ENCODE data around the gene NCAN. TPM values are rescaled to one million over a fixed set of nuclear protein-coding genes. Genes with fewer than 3 reads are reported as not detected.

The NCAN gene
- polyA plus RNA-seq (2013, experiment 1 of 2) = 0.01 TPM
- polyA plus RNA-seq (2013, experiment 2 of 2) = 0.01 TPM

- no peak within 1 kb of the TSS for H2BK15ac ChIP-seq (ENCODE audit: low read depth, poor library complexity, severe bottlenecking)
- H3K4ac ChIP-seq (ENCODE audit: low read depth in 1 of 2, low read length in 2 of 2) = no peak within 1 kb of the TSS
- no peak within 1 kb of the TSS for H4K91ac ChIP-seq (ENCODE audit: low read length)
- no peak within 1 kb of the TSS for H4K8ac ChIP-seq (ENCODE audit: low read length)
- H3K4me1 ChIP-seq (ENCODE audit: control insufficient read depth, insufficient read depth, low read depth, low read length) = peaks cover 2% of the 10 kb centered on the region
- no peaks in the 10 kb centered on the region for H3K9me3 ChIP-seq (ENCODE audit: control insufficient read depth, low read length)
- no peak for DNase-seq
- H3K4me2 ChIP-seq (ENCODE audit: low read length, poor library complexity, severe bottlenecking) = no peak within 1 kb of the TSS
- no peak within 1 kb of the TSS for H3K4me3 ChIP-seq (ENCODE audit: insufficient read depth in 1 of 2, low read depth in 1 of 2, low read length in 2 of 2)
- no peak within 1 kb of the TSS for H3K9ac ChIP-seq (ENCODE audit: low read length)
- H3K23ac ChIP-seq (ENCODE audit: low read length in 2 of 2) = no peak within 1 kb of the TSS
- H2BK12ac ChIP-seq (ENCODE audit: low read length in 2 of 2) = no peak within 1 kb of the TSS
- no peaks in the 10 kb centered on the region for H3K36me3 ChIP-seq (ENCODE audit: control insufficient read depth in 1 of 2, insufficient read depth in 2 of 2, low read depth in 1 of 2, low read length in 2 of 2)
- no peak within 1 kb of the TSS for H2BK5ac ChIP-seq (ENCODE audit: low read depth, low read length, poor library complexity, severe bottlenecking)
- no peak within 1 kb of the TSS for H3K27ac ChIP-seq (ENCODE audit: low read length, poor library complexity, severe bottlenecking)
- H3K18ac ChIP-seq (ENCODE audit: low read depth in 1 of 2, low read length in 2 of 2) = no peak within 1 kb of the TSS
- no peaks in the 10 kb centered on the region for H3K79me1 ChIP-seq (replicated peaks; ENCODE audit: low read length, poor library complexity, severe bottlenecking)
- H3K27me3 ChIP-seq (ENCODE audit: control insufficient read depth in 1 of 2, insufficient read depth in 1 of 2, low read length in 2 of 2) = peaks cover 45 to 65% of the 10 kb centered on the region in 2 experiments
- H2BK120ac ChIP-seq (ENCODE audit: low read depth, low read length) = no peak within 1 kb of the TSS
- H2AK5ac ChIP-seq (ENCODE audit: low read length, severe bottlenecking) = no peak within 1 kb of the TSS
- no peak within 1 kb of the TSS for H2AFZ ChIP-seq (ENCODE audit: low read depth, low read length)
- 9% methylated on average over 52 of the region's 54 CpGs for WGBS
- H3K14ac ChIP-seq (ENCODE audit: low read length in 2 of 2) = no peak within 1 kb of the TSS
Measured at GRCh38 chr19:19211499-19212420, at the start of gene NCAN. Gene NCAN (plus strand): TSS chr19:19211958. CDS start chr19:19216954, 4,996 bp downstream.

GRCh38 chr19:19162495-19162894 lies 49.3 kb upstream of the NCAN start:
- H3K36me3 ChIP-seq (ENCODE audit: control insufficient read depth in 1 of 2, insufficient read depth in 2 of 2, low read depth in 1 of 2, low read length in 2 of 2) = no peaks in the 10 kb centered on the region
- 85% methylated on average over 7 of the region's 7 CpGs for WGBS
- no peak overlapping the region for H3K23ac ChIP-seq (ENCODE audit: low read length in 2 of 2)
- peak overlapping the region; percentile 9 for H4K8ac ChIP-seq (ENCODE audit: low read length)
- no peaks in the 10 kb centered on the region for H3K79me1 ChIP-seq (replicated peaks; ENCODE audit: low read length, poor library complexity, severe bottlenecking)
- no peaks in the 10 kb centered on the region for H3K9me3 ChIP-seq (ENCODE audit: control insufficient read depth, low read length)
- no peak overlapping the region for H3K9ac ChIP-seq (ENCODE audit: low read length)
- no peak overlapping the region for H2AFZ ChIP-seq (ENCODE audit: low read depth, low read length)
- H3K27me3 ChIP-seq (ENCODE audit: control insufficient read depth in 1 of 2, insufficient read depth in 1 of 2, low read length in 2 of 2) = no peaks in the 10 kb centered on the region
- no peak overlapping the region for H4K91ac ChIP-seq (ENCODE audit: low read length)
- no peak overlapping the region for H2BK12ac ChIP-seq (ENCODE audit: low read length in 2 of 2)
- no peak overlapping the region for H2BK120ac ChIP-seq (ENCODE audit: low read depth, low read length)
- H3K4me3 ChIP-seq (ENCODE audit: insufficient read depth in 1 of 2, low read depth in 1 of 2, low read length in 2 of 2) = no peak overlapping the region
- H3K18ac ChIP-seq (ENCODE audit: low read depth in 1 of 2, low read length in 2 of 2) = no peak overlapping the region
- no peaks in the 10 kb centered on the region for H3K4me1 ChIP-seq (ENCODE audit: control insufficient read depth, insufficient read depth, low read depth, low read length)
- H2BK15ac ChIP-seq (ENCODE audit: low read depth, poor library complexity, severe bottlenecking) = no peak overlapping the region
- no peak overlapping the region for H3K4ac ChIP-seq (ENCODE audit: low read depth in 1 of 2, low read length in 2 of 2)
- H3K27ac ChIP-seq (ENCODE audit: low read length, poor library complexity, severe bottlenecking) = no peak overlapping the region
- no peak for DNase-seq
- no peak overlapping the region for H2BK5ac ChIP-seq (ENCODE audit: low read depth, low read length, poor library complexity, severe bottlenecking)
- H3K4me2 ChIP-seq (ENCODE audit: low read length, poor library complexity, severe bottlenecking) = no peak overlapping the region
- H2AK5ac ChIP-seq (ENCODE audit: low read length, severe bottlenecking) = no peak overlapping the region
- H3K14ac ChIP-seq (ENCODE audit: low read length in 2 of 2) = no peak overlapping the region

- Histone ChIP-seq H2BK5ac (ENCODE audit: low read depth, low read length, poor library complexity, severe bottlenecking) (no peak overlapping the region), H3K36me3 (ENCODE audit: control insufficient read depth in 1 of 2, insufficient read depth in 2 of 2, low read depth in 1 of 2, low read length in 2 of 2) (no peaks in the 10 kb centered on the region), H3K18ac (ENCODE audit: low read depth in 1 of 2, low read length in 2 of 2) (no peak overlapping the region), H2BK12ac (ENCODE audit: low read length in 2 of 2) (no peak overlapping the region), H4K8ac (ENCODE audit: low read length) (no peak overlapping the region), H3K79me1 (replicated peaks; ENCODE audit: low read length, poor library complexity, severe bottlenecking) (no peaks in the 10 kb centered on the region), H3K9me3 (ENCODE audit: control insufficient read depth, low read length) (no peaks in the 10 kb centered on the region), H3K4ac (ENCODE audit: low read depth in 1 of 2, low read length in 2 of 2) (no peak overlapping the region), H3K14ac (ENCODE audit: low read length in 2 of 2) (no peak overlapping the region), H3K23ac (ENCODE audit: low read length in 2 of 2) (no peak overlapping the region), H2AK5ac (ENCODE audit: low read length, severe bottlenecking) (no peak overlapping the region), H4K91ac (ENCODE audit: low read length) (no peak overlapping the region), H3K4me3 (ENCODE audit: insufficient read depth in 1 of 2, low read depth in 1 of 2, low read length in 2 of 2) (no peak overlapping the region), H3K9ac (ENCODE audit: low read length) (no peak overlapping the region), H2BK120ac (ENCODE audit: low read depth, low read length) (no peak overlapping the region), H3K27me3 (ENCODE audit: control insufficient read depth in 1 of 2, insufficient read depth in 1 of 2, low read length in 2 of 2) (peaks cover 6 to 8% of the 10 kb centered on the region in 2 experiments), H2BK15ac (ENCODE audit: low read depth, poor library complexity, severe bottlenecking) (no peak overlapping the region), H3K27ac (ENCODE audit: low read length, poor library complexity, severe bottlenecking) (no peak overlapping the region), H3K4me1 (ENCODE audit: control insufficient read depth, insufficient read depth, low read depth, low read length) (peaks cover 7% of the 10 kb centered on the region), H2AFZ (ENCODE audit: low read depth, low read length) (no peak overlapping the region), H3K4me2 (ENCODE audit: low read length, poor library complexity, severe bottlenecking) (no peak overlapping the region)
- DNase-seq = no peak
- WGBS = 100% methylated on average over 1 of the region's 1 CpG
Measured at GRCh38 chr19:19165396-19165795, 46.4 kb upstream of the NCAN start.

- no peak overlapping the region for H3K23ac ChIP-seq (ENCODE audit: low read length in 2 of 2)
- H3K9me3 ChIP-seq (ENCODE audit: control insufficient read depth, low read length) = no peaks in the 10 kb centered on the region
- H3K36me3 ChIP-seq (ENCODE audit: control insufficient read depth in 1 of 2, insufficient read depth in 2 of 2, low read depth in 1 of 2, low read length in 2 of 2) = no peaks in the 10 kb centered on the region
- no peak overlapping the region for H3K14ac ChIP-seq (ENCODE audit: low read length in 2 of 2)
- H3K27me3 ChIP-seq (ENCODE audit: control insufficient read depth in 1 of 2, insufficient read depth in 1 of 2, low read length in 2 of 2) = peaks cover 11 to 15% of the 10 kb centered on the region in 2 experiments
- no peak overlapping the region for H3K27ac ChIP-seq (ENCODE audit: low read length, poor library complexity, severe bottlenecking)
- H3K4me3 ChIP-seq (ENCODE audit: insufficient read depth in 1 of 2, low read depth in 1 of 2, low read length in 2 of 2) = no peak overlapping the region
- H3K4me2 ChIP-seq (ENCODE audit: low read length, poor library complexity, severe bottlenecking) = no peak overlapping the region
- no peak overlapping the region for H4K91ac ChIP-seq (ENCODE audit: low read length)
- no peak overlapping the region for H2BK5ac ChIP-seq (ENCODE audit: low read depth, low read length, poor library complexity, severe bottlenecking)
- H3K4ac ChIP-seq (ENCODE audit: low read depth in 1 of 2, low read length in 2 of 2) = no peak overlapping the region
- no peak overlapping the region for H2AFZ ChIP-seq (ENCODE audit: low read depth, low read length)
- no peak overlapping the region for H2BK15ac ChIP-seq (ENCODE audit: low read depth, poor library complexity, severe bottlenecking)
- H4K8ac ChIP-seq (ENCODE audit: low read length) = no peak overlapping the region
- H3K4me1 ChIP-seq (ENCODE audit: control insufficient read depth, insufficient read depth, low read depth, low read length) = peaks cover 16% of the 10 kb centered on the region
- H3K18ac ChIP-seq (ENCODE audit: low read depth in 1 of 2, low read length in 2 of 2) = no peak overlapping the region
- 80% methylated on average over 3 of the region's 3 CpGs for WGBS
- H2BK12ac ChIP-seq (ENCODE audit: low read length in 2 of 2) = no peak overlapping the region
- no peak overlapping the region for H2BK120ac ChIP-seq (ENCODE audit: low read depth, low read length)
- H2AK5ac ChIP-seq (ENCODE audit: low read length, severe bottlenecking) = no peak overlapping the region
- no peak overlapping the region for H3K9ac ChIP-seq (ENCODE audit: low read length)
- H3K79me1 ChIP-seq (replicated peaks; ENCODE audit: low read length, poor library complexity, severe bottlenecking) = no peaks in the 10 kb centered on the region
- no peak for DNase-seq
Measured at GRCh38 chr19:19167612-19168011, 44.1 kb upstream of the NCAN start.

Measured in mesenchymal stem cell (in vitro differentiated cells and primary cell).